H1 (cell line): ENCODE measurements around the gene RRBP1. TPM values are rescaled to one million over a fixed set of nuclear protein-coding genes. Genes with fewer than 3 reads are reported as not detected.

Source experiments
- CTCF ChIA-PET: fragments of 300-600 bp; sonication (Branson Sonifier 250); formaldehyde crosslinking; loops from one replicate; lab custom pipeline; 2021; ENCODE audit not compliant: partially characterized antibody; lab: Charles Lee
- POLR2A ChIA-PET: fragments of 300-600 bp; sonication (Branson Sonifier 250); formaldehyde crosslinking; loops from one replicate; lab custom pipeline; 2021; ENCODE audit warnings: inconsistent platforms; ENCODE audit not compliant: partially characterized antibody; lab: Charles Lee
- DNase-seq, 2 experiments: peaks; one replicate each; pipeline versions ENCODE4 v3.0.0 to v3.0.0-alpha.2; 2010 to 2022; ENCODE audit warnings: low spot score in 2 of 2, low read depth in 1 of 2, mixed read lengths in 1 of 2
- FAIRE-seq: peaks from 2 replicates; lab custom pipeline; 2011; peaks lifted over from hg19 to GRCh38; lab: Jason Lieb, UNC
- H2AFZ ChIP-seq: 2 replicates; pipeline ENCODE4 v1.8.1; 2012; ENCODE audit warnings: low read length, inconsistent platforms
- H2AK5ac ChIP-seq: 2 replicates; pipeline ENCODE4 v1.6.1; 2013; ENCODE audit warnings: low read depth, low read length
- H2BK120ac ChIP-seq: replicated peaks from 2 replicates; pipeline ENCODE3; 2013; ENCODE audit warnings: low read depth, low read length, inconsistent platforms
- H2BK12ac ChIP-seq: 2 replicates; pipeline ENCODE4 v1.6.1; 2013; ENCODE audit warnings: low read depth, low read length
- H2BK15ac ChIP-seq: 2 replicates; pipeline ENCODE4 v1.6.1; 2013; ENCODE audit warnings: low read length
- H2BK20ac ChIP-seq: 2 replicates; pipeline ENCODE4 v1.6.1; 2013; ENCODE audit warnings: low read length
- H2BK5ac ChIP-seq: 2 replicates; pipeline ENCODE4 v1.6.1; 2013; ENCODE audit warnings: low read depth, low read length
- H3K14ac ChIP-seq: 2 replicates; pipeline ENCODE4 v1.6.1; 2013; ENCODE audit warnings: inconsistent platforms; ENCODE audit not compliant: insufficient read length
- H3K18ac ChIP-seq: 2 replicates; pipeline ENCODE4 v1.6.1; 2013; ENCODE audit warnings: low read length; ENCODE audit errors: extremely low read depth
- H3K23ac ChIP-seq: 2 replicates; pipeline ENCODE4 v1.6.1; 2013; ENCODE audit warnings: inconsistent platforms; ENCODE audit not compliant: insufficient read length
- H3K23me2 ChIP-seq: 2 replicates; pipeline ENCODE4 v1.6.1; 2013; ENCODE audit warnings: low read depth, low read length
- H3K27ac ChIP-seq: 2 replicates; pipeline ENCODE4 v1.6.1; 2011; ENCODE audit warnings: low read depth, low read length, inconsistent platforms
- H3K27me3 ChIP-seq, 4 experiments: replicated peaks in 1 of 4; 1 replicate in 1 of 4; 2 replicates in 3 of 4; pipeline versions ENCODE4 v1.6.1 to v1.8.1; 2011 to 2013; ENCODE audit warnings: low read length in 3 of 4, mild to moderate bottlenecking in 3 of 4, inconsistent platforms in 2 of 4, mixed read lengths in 2 of 4, moderate library complexity in 1 of 4; ENCODE audit not compliant: control insufficient read depth in 3 of 4, insufficient read depth in 3 of 4; ENCODE audit errors: extremely low read depth in 1 of 4
- H3K36me3 ChIP-seq, 4 experiments: 2 replicates each; pipeline versions ENCODE4 v1.6.1 to v1.8.1; 2011 to 2013; ENCODE audit warnings: mild to moderate bottlenecking in 4 of 4, low read length in 3 of 4, moderate library complexity in 2 of 4, control low read depth in 1 of 4, inconsistent platforms in 1 of 4; ENCODE audit not compliant: insufficient read depth in 4 of 4, control insufficient read depth in 2 of 4
- H3K4ac ChIP-seq: replicated peaks from 2 replicates; pipeline ENCODE3; 2013; ENCODE audit warnings: low read length, low read depth, mixed read lengths, inconsistent platforms; ENCODE audit not compliant: insufficient read length
- H3K4me1 ChIP-seq, 4 experiments: replicated peaks in 1 of 4; 1 replicate in 1 of 4; 2 replicates in 3 of 4; pipeline versions ENCODE4 v1.6.1 to v1.8.1; 2011 to 2013; ENCODE audit warnings: low read length in 3 of 4, inconsistent platforms in 2 of 4, mixed read lengths in 1 of 4; ENCODE audit not compliant: insufficient read depth in 4 of 4, control insufficient read depth in 3 of 4
- H3K4me2 ChIP-seq, 2 experiments: 2 replicates each; pipeline versions ENCODE4 v1.6.1 to v1.8.1; 2011 to 2013; ENCODE audit warnings: low read depth in 2 of 2, low read length in 2 of 2, control low read depth in 1 of 2, inconsistent platforms in 1 of 2, mild to moderate bottlenecking in 1 of 2; ENCODE audit not compliant: insufficient read depth in 1 of 2
- H3K4me3 ChIP-seq, 4 experiments: fragments of 200-600, 300-600 bp in 1 of 4; sonication (generic), shearing (Covaris generic), sonication (Bioruptor Twin) in 1 of 4; 2 replicates each; pipeline versions ENCODE4 v1.5.1 to v1.8.1; 2011 to 2016; ENCODE audit warnings: low read length in 4 of 4, low read depth in 3 of 4, control low read depth in 2 of 4, inconsistent platforms in 2 of 4, mild to moderate bottlenecking in 2 of 4, mixed read lengths in 1 of 4, moderate library complexity in 1 of 4; ENCODE audit not compliant: insufficient read depth in 2 of 4; ENCODE audit errors: extremely low read depth in 1 of 4
- H3K56ac ChIP-seq: replicated peaks from 2 replicates; pipeline ENCODE3; 2013; ENCODE audit warnings: low read depth, mild to moderate bottlenecking, mixed read lengths, low read length, inconsistent platforms; ENCODE audit not compliant: insufficient read length
- H3K79me1 ChIP-seq: 2 replicates; pipeline ENCODE4 v1.6.1; 2013; ENCODE audit warnings: low read depth, low read length, control low read depth
- H3K79me2 ChIP-seq, 2 experiments: 2 replicates each; pipeline versions ENCODE4 v1.6.1 to v1.8.1; 2012 to 2013; ENCODE audit warnings: low read length in 2 of 2, mild to moderate bottlenecking in 2 of 2, inconsistent platforms in 1 of 2; ENCODE audit not compliant: insufficient read depth in 2 of 2, control insufficient read depth in 1 of 2
- H3K9ac ChIP-seq, 4 experiments: replicated peaks in 1 of 4; 1 replicate in 1 of 4; 2 replicates in 3 of 4; pipeline versions ENCODE4 v1.6.1 to v1.8.1; 2011 to 2013; ENCODE audit warnings: low read depth in 3 of 4, low read length in 3 of 4, control low read depth in 2 of 4, mild to moderate bottlenecking in 2 of 4, moderate library complexity in 2 of 4, inconsistent platforms in 1 of 4; ENCODE audit errors: extremely low read depth in 1 of 4
- H3K9me3 ChIP-seq, 2 experiments: 2 replicates each; pipeline versions ENCODE4 v1.6.1 to v1.8.1; 2012 to 2013; ENCODE audit warnings: mild to moderate bottlenecking in 2 of 2, moderate library complexity in 2 of 2, control low read depth in 1 of 2, inconsistent platforms in 1 of 2, low read depth in 1 of 2, low read length in 1 of 2, mixed read lengths in 1 of 2; ENCODE audit not compliant: insufficient read depth in 2 of 2
- H4K20me1 ChIP-seq, 2 experiments: replicated peaks in 1 of 2; 2 replicates each; pipeline versions ENCODE3 to v1.8.1; 2011 to 2013; ENCODE audit warnings: inconsistent platforms in 2 of 2, low read length in 2 of 2, mild to moderate bottlenecking in 1 of 2; ENCODE audit not compliant: insufficient read depth in 2 of 2, control insufficient read depth in 1 of 2
- H4K5ac ChIP-seq: 2 replicates; pipeline ENCODE4 v1.6.1; 2013; ENCODE audit warnings: low read length, low read depth, mixed read lengths, inconsistent platforms; ENCODE audit not compliant: insufficient read length
- H4K8ac ChIP-seq: 2 replicates; pipeline ENCODE4 v1.8.0; 2013; ENCODE audit warnings: mild to moderate bottlenecking, moderate library complexity, low read length, inconsistent platforms; ENCODE audit not compliant: insufficient read depth; ENCODE audit errors: extremely low read depth
- H4K91ac ChIP-seq: replicated peaks from 2 replicates; pipeline ENCODE3; 2013; ENCODE audit warnings: low read length, mixed read lengths, inconsistent platforms; ENCODE audit not compliant: insufficient read length
- BRCA1 ChIP-seq: IDR thresholded peaks from 2 replicates; pipeline ENCODE4 v1.6.1; 2012; ENCODE audit warnings: low read depth, low read length, improper control_type of control experiment
- CREB1 ChIP-seq: IDR thresholded peaks from 2 replicates; pipeline ENCODE4 v1.6.1; 2012; ENCODE audit warnings: inconsistent platforms
- EGR1 ChIP-seq: IDR thresholded peaks from 2 replicates; pipeline ENCODE4 v1.6.1; 2011; ENCODE audit warnings: low read depth, low read length, borderline replicate concordance
- HDAC2 ChIP-seq, 2 experiments: fragments of 300-600 bp in 1 of 2; sonication (generic) in 1 of 2; IDR thresholded peaks; 2 replicates each; pipeline ENCODE4 v1.6.1; 2011 to 2012; ENCODE audit warnings: low read depth in 2 of 2, low read length in 2 of 2, mild to moderate bottlenecking in 2 of 2, moderate library complexity in 2 of 2, borderline replicate concordance in 1 of 2, inconsistent platforms in 1 of 2
- KDM1A ChIP-seq: fragments of 200-600, 300-600 bp; sonication (generic); IDR thresholded peaks from 2 replicates; pipeline ENCODE4 v1.7.1; 2016; ENCODE audit warnings: mild to moderate bottlenecking, low read length, borderline replicate concordance
- RAD21 ChIP-seq, 2 experiments: IDR thresholded peaks in 1 of 2; conservative IDR thresholded peaks in 1 of 2; 2 replicates each; pipeline ENCODE4 v1.6.1; 2011; ENCODE audit warnings: low read depth in 2 of 2, low read length in 2 of 2, improper control_type of control experiment in 1 of 2, inconsistent platforms in 1 of 2, mild to moderate bottlenecking in 1 of 2, moderate library complexity in 1 of 2
- SAP30 ChIP-seq: fragments of 300-600 bp; sonication (generic); IDR thresholded peaks from 2 replicates; pipeline ENCODE4 v1.7.1; 2012; ENCODE audit warnings: low read length, moderate library complexity, mild to moderate bottlenecking, inconsistent platforms; ENCODE audit not compliant: insufficient read depth, insufficient replicate concordance
- SIN3A ChIP-seq, 2 experiments: IDR thresholded peaks in 1 of 2; conservative IDR thresholded peaks in 1 of 2; 2 replicates each; pipeline ENCODE4 v1.6.1; 2011 to 2012; ENCODE audit warnings: low read length in 2 of 2, improper control_type of control experiment in 1 of 2, low read depth in 1 of 2, mild to moderate bottlenecking in 1 of 2
- SP4 ChIP-seq: IDR thresholded peaks from 2 replicates; pipeline ENCODE4 v1.6.1; 2012; ENCODE audit warnings: low read length, inconsistent platforms
- TAF1 ChIP-seq: IDR thresholded peaks from 2 replicates; pipeline ENCODE4 v1.6.1; 2011; ENCODE audit warnings: mild to moderate bottlenecking, low read depth, low read length
- ZNF274 ChIP-seq: IDR thresholded peaks from 2 replicates; pipeline ENCODE4 v1.7.0; 2012; ENCODE audit warnings: low read length, borderline replicate concordance; ENCODE audit errors: extremely low read depth
- WGBS, 2 experiments: shearing (Covaris generic) in 1 of 2; methylation state at CpG; one replicate each; pipeline versions ENCODE4 v1.1.6 to v1.1.7; 2013 to 2015; ENCODE audit warnings: low lambda C conversion rate in 2 of 2, mixed read lengths in 2 of 2, inconsistent platforms in 1 of 2, low coverage in 1 of 2, missing lambda C conversion rate in 1 of 2; ENCODE audit not compliant: insufficient replicate concordance in 2 of 2, insufficient coverage in 1 of 2, insufficient read length in 1 of 2; ENCODE audit errors: extremely low coverage in 1 of 2, missing lambda C conversion rate in 1 of 2; 5-methylcytosine and 5-hydroxymethylcytosine counted together
- polyA plus RNA-seq, 7 experiments: library from polyadenylated mRNA; depleted of rRNA in 3 of 7; stranded (reverse) in 5 of 7; unstranded in 2 of 7; fragments of >200 nt in 5 of 7; fragments of 200-250 nt in 2 of 7; gene quantifications; 1 replicate in 5 of 7; 2 replicates in 1 of 7; 4 replicates in 1 of 7; pipeline versions ENCODE4 v1.2.1 to v1.2.3, GENCODE V29; 2011 to 2013; ENCODE audit warnings: missing spikeins in 2 of 7, mixed read lengths in 2 of 7
- total RNA-seq: library from RNA; stranded (reverse); fragmentation: NEBNext Ultra II Directional; extraction: Animal tissue kit (Norgen Biotek cat#: 25700); gene quantifications from 2 replicates; pipeline ENCODE4 v1.2.1, GENCODE V29; 2021
- TF ChIP-seq, protein P1 (sequence below): IDR thresholded peaks from 2 replicates; pipeline ENCODE4 v1.6.1; 2012; ENCODE audit warnings: inconsistent platforms

The RRBP1 gene
- total and polyA plus RNA-seq, 2 of the 8 experiments (the other 6 are each of a cell fraction or from before 2014, with no cell fraction given): 15.9 to 157 TPM

DNA sequence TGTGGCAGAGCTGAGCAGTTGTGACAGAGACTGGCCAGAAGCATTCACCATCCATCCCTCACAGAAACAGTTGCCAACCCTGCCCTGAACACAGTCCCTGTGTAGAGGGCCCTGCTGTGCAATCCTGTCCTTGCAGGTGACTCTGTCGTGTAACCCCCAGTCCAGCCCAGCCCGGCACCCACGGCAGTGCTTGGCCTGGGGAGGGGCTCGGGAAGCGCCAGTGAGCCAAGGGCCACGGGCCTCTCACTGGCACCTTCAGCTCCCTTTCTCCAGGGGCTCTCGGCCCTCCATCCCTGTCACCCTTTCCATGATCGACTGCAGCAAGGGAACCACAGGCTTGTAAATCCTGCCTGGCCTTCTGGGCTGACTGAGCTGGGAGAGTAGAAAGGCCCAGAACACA lies 53.0 kb downstream of the RRBP1 start:
- no peaks in the 10 kb centered on the region for H3K4me1 ChIP-seq
- H2AFZ ChIP-seq: no peak overlapping the region
- no peaks in the 10 kb centered on the region for H3K79me2 ChIP-seq
- no peaks in the 10 kb centered on the region for H3K23me2 ChIP-seq
- FAIRE-seq: no peak
- H3K79me1 ChIP-seq: peaks cover 2% of the 10 kb centered on the region
- H3K4me3 ChIP-seq: no peak overlapping the region
- H3K27me3 ChIP-seq: no peaks in the 10 kb centered on the region
- H2BK20ac ChIP-seq: no peak overlapping the region
- H2BK15ac ChIP-seq: no peak overlapping the region
- no peak overlapping the region for H3K4me2 ChIP-seq
- no peaks in the 10 kb centered on the region for H3K9me3 ChIP-seq
- no peak overlapping the region for H3K14ac ChIP-seq
- no peak overlapping the region for H3K4ac ChIP-seq
- WGBS, 2 experiments: 96% methylated on average over 8 of the region's 8 CpGs; no CpG with 5 or more reads in 1 of the 2 experiments
- H3K9ac ChIP-seq: no peak overlapping the region
- no peak overlapping the region for H3K23ac ChIP-seq
- H2AK5ac ChIP-seq: no peak overlapping the region
- no peak overlapping the region for H3K27ac ChIP-seq
- no peak overlapping the region for H2BK12ac ChIP-seq
- no peak overlapping the region; the same call in 1 of the 2 replicates for H3K18ac ChIP-seq
- H4K91ac ChIP-seq: no peak overlapping the region
- H4K5ac ChIP-seq: no peak overlapping the region
- H4K20me1 ChIP-seq: peaks cover 0 to 15% of the 10 kb centered on the region in 2 experiments
- ChIA-PET POLR2A (interaction anchor here (1.3 to 1.4 kb wide), 3 partner anchors 9 to 16 kb away, joined by 3 to 7 read pairs (median 5); no protein-coding TSS in a partner anchor), CTCF (interaction anchor here (0.6 to 8.3 kb wide), 15 partner anchors 12 to 824 kb away, joined by 3 to 95 read pairs (median 3); no protein-coding TSS in a partner anchor)
- no peak overlapping the region for H3K56ac ChIP-seq
- DNase-seq: no peak
- H2BK120ac ChIP-seq: no peak overlapping the region
- H3K36me3 ChIP-seq: peaks cover 18 to 51% (median 39%) of the 10 kb centered on the region in 4 experiments
- no peak overlapping the region for H4K8ac ChIP-seq
- H2BK5ac ChIP-seq: no peak overlapping the region
- TF ChIP-seq, protein P1, sequence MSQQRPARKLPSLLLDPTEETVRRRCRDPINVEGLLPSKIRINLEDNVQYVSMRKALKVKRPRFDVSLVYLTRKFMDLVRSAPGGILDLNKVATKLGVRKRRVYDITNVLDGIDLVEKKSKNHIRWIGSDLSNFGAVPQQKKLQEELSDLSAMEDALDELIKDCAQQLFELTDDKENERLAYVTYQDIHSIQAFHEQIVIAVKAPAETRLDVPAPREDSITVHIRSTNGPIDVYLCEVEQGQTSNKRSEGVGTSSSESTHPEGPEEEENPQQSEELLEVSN: no peak
- TF ChIP-seq RAD21 (IDR thresholded peaks at IDR 0.05 in 1 of 2, conservative IDR thresholded peaks at IDR 0.05 in 1 of 2; ENCODE audit: low read depth in 2 of 2, low read length in 2 of 2) (no peak), TAF1 (no peak), ZNF274 (no peak), KDM1A (no peak), HDAC2 (IDR thresholded peaks at IDR 0.05; ENCODE audit: borderline replicate concordance in 1 of 2, low read depth in 2 of 2, low read length in 2 of 2) (no peak), SIN3A (conservative IDR thresholded peaks at IDR 0.05 in 1 of 2, IDR thresholded peaks at IDR 0.05 in 1 of 2; ENCODE audit: low read depth in 1 of 2, low read length in 2 of 2) (no peak), BRCA1 (no peak), EGR1 (no peak), CREB1 (no peak), SAP30 (no peak), SP4 (no peak)
